ENCODE results near the gene SLC16A10.

SLC16A10 gene

DNA sequence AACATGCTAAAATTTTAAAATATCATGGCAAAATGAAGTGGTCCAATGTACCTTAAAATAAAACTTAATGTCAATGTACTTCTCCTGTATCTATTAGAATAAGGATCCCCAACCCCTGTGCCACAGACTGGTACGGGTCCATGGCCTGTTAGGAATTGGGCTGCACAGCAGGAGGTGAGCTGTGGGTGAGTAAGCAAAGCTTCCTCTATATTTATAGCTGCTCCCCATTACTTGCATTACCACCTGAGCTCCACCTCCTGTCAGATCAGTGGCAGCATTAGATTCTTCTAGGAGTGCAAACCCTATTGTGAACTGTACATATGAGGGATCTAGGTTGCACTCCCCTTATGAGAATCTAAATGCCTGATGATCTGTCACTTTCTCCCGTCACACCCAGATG, 86.0 kb downstream of the SLC16A10 start:
- DNase-seq (ENCODE audit: low read depth in 2 of 2): no peak
- H3K4me3 ChIP-seq (replicated peaks in 1 of 2; ENCODE audit: low read depth in 2 of 2, low read length in 2 of 2): no peak overlapping the region
- TF ChIP-seq, protein P1, sequence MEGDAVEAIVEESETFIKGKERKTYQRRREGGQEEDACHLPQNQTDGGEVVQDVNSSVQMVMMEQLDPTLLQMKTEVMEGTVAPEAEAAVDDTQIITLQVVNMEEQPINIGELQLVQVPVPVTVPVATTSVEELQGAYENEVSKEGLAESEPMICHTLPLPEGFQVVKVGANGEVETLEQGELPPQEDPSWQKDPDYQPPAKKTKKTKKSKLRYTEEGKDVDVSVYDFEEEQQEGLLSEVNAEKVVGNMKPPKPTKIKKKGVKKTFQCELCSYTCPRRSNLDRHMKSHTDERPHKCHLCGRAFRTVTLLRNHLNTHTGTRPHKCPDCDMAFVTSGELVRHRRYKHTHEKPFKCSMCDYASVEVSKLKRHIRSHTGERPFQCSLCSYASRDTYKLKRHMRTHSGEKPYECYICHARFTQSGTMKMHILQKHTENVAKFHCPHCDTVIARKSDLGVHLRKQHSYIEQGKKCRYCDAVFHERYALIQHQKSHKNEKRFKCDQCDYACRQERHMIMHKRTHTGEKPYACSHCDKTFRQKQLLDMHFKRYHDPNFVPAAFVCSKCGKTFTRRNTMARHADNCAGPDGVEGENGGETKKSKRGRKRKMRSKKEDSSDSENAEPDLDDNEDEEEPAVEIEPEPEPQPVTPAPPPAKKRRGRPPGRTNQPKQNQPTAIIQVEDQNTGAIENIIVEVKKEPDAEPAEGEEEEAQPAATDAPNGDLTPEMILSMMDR (IDR thresholded peaks at IDR 0.05; ENCODE audit: low read depth, low read length): no peak

DNA sequence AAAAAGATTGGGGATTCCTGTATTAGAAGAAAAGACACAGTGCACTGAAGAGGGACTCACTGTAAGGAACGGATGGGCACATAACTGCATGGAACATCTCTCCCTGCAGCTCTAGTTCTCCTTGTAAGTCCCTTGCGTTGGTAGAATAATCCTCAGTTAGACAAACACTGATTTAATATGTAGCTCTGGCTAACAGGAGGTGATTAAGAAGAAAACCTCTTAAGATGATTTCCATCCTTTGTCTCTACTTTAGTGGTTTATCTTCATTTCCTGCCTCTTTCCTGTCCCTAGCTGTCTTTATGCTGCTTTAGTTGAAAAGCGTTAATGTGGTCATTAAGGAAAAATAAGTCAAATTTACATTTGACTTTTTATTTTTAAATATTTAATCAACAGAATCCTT, 86.6 kb downstream of the SLC16A10 start:
- no peak for DNase-seq (ENCODE audit: low read depth in 2 of 2)
- H3K4me3 ChIP-seq (replicated peaks in 1 of 2; ENCODE audit: low read depth in 2 of 2, low read length in 2 of 2): no peak overlapping the region
- TF ChIP-seq, protein P1 (IDR thresholded peaks at IDR 0.05; ENCODE audit: low read depth, low read length): no peak

DNA sequence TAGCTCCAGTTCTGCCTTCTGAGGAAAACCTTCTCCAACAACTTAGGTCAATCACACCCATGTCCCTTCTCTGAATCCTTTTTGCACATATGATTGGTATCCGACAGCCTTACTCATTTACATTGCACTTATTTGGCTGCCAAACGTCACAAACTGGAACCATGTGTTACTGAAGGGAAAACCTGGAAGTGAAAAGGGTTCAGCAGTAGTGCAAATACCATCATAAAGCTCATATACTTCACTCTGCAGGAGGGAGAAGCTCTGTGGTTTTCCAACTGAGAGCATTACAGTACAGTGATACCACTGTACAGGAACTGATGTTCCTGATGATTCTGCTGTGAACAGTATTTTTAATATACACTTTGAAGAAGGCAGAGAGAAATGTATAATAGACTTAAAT, 87.8 kb downstream of the SLC16A10 start:
- DNase-seq (ENCODE audit: low read depth in 2 of 2): no peak
- TF ChIP-seq, protein P1 (IDR thresholded peaks at IDR 0.05; ENCODE audit: low read depth, low read length): no peak
- H3K4me3 ChIP-seq (replicated peaks in 1 of 2; ENCODE audit: low read depth in 2 of 2, low read length in 2 of 2): no peak overlapping the region

DNA sequence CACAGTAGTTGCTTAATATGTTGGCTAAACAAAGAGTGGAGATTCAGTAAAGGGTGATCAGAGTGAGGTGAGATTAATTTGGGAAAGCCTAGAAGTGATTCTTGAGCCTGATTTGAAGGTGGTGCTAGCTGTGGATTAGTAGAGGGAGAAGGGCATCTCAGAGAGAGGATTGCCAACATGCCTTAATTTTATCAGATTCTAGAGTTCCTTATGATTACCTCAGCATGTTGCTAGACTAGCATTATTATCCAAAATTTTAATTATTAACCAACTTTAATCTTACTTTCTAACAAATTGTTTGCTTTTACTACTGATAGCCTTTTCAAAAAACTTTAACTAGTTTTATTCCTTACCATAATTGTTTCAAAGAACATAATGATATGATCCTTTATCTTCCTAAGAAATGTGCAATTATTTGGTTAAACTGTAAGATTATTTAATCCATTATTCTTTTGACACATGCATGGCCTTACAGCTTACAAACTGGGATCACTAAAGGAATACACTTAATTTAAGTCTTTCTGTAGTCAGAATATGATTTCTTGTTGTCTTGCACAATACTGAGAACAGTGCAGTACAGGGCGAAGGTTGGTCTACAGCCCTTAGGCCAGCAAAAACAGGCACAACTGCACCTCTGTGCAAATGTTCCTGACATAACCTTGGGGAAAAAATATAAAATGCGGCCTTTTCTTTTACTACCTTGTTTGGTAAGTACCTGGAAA, 88.9 kb downstream of the SLC16A10 start:
- no peak overlapping the region for H3K4me3 ChIP-seq (replicated peaks in 1 of 2; ENCODE audit: low read depth in 2 of 2, low read length in 2 of 2)
- no peak for DNase-seq (ENCODE audit: low read depth in 2 of 2)
- TF ChIP-seq, protein P1 (IDR thresholded peaks at IDR 0.05; ENCODE audit: low read depth, low read length): no peak

DNA sequence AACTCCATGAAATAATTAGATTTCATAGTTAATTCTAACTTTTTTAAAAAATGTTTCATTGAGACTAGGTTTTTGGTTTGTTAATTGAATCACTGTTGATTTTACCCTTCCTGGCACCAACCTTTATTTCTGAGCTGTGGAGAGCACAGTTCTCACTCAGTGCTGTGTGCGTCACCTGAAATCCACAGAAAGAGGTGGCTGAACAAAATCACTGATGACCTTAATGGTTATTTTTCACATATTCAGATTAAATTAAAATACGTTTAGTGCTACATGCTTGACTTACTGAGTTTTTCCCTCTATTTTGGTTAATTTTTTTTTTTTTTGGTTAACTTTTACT, 89.4 kb downstream of the SLC16A10 start:
- no peak overlapping the region for H3K4me3 ChIP-seq (replicated peaks in 1 of 2; ENCODE audit: low read depth in 2 of 2, low read length in 2 of 2)
- no peak for DNase-seq (ENCODE audit: low read depth in 2 of 2)
- TF ChIP-seq, protein P1 (IDR thresholded peaks at IDR 0.05; ENCODE audit: low read depth, low read length): no peak

DNA sequence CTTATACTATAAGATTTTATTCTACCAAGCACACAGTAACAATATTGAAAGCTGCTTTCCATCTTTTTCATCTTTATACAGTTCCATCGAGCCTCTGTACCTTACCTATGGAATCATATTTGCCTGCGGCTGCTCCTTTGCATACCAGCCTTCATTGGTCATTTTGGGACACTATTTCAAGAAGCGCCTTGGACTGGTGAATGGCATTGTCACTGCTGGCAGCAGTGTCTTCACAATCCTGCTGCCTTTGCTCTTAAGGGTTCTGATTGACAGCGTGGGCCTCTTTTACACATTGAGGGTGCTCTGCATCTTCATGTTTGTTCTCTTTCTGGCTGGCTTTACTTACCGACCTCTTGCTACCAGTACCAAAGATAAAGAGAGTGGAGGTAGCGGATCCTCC, 89.8 kb downstream of the SLC16A10 start:
- H3K4me3 ChIP-seq (replicated peaks in 1 of 2; ENCODE audit: low read depth in 2 of 2, low read length in 2 of 2): no peak overlapping the region
- TF ChIP-seq, protein P1 (IDR thresholded peaks at IDR 0.05; ENCODE audit: low read depth, low read length): no peak
- no peak for DNase-seq (ENCODE audit: low read depth in 2 of 2)

All from cardiac fibroblast (primary cell).